Measurements from ENCODE around the gene DAPK1.

DNA sequence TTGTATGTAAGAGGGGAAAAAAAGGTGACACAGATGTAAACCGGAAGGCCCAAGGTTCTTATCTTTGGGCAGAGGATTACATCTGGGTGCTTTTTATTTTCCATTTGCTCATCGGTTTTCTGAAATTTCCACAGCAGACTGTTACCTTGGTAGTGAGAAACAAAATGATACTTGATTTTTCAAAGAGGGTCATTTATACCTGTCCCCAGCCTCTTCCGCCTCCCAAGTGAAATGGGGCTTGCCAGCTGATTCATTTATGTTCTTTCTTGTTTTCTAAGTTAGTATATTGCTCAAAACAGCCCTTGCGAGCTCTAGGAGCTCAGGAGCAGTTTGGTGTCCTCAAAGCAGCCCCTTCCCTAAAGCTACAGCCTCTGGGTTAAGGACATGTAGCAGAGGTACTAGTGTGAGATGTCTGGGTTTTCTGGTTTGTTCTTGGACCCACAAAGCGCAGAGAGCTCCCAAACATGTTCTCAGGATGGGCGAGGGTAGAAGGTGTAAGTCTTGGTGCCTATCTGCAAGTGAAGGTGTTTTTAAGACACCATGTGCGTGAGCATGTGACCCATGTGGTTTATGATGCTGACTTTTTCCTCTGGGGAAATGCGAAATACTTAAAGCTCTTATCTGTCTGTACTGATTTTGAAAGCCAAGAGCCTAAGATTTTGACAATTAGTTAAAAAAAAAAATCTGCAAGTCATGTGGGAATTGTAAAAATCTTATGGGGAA is 38.3 kb downstream of the DAPK1 start:
- TF ChIP-seq POLR2A (IDR thresholded peaks at IDR 0.05) (no peak), CTCF (IDR thresholded peaks at IDR 0.05) (no peak)

All from testis (tissue), 2 donors.